ENCODE measurements around the gene DHRSX.
"Not testable (repeated sequence)": the region's sequence is repeated elsewhere in the genome, so short reads cannot be mapped to it uniquely, and the experiment has no call there.

Gene DHRSX

GRCh38 chrX:2457289-2458133, 43.3 kb downstream of the DHRSX start:
- Histone ChIP-seq H3K4me1 (ENCODE audit: insufficient read depth, poor library complexity, severe bottlenecking) (no peaks in the 10 kb centered on the region), H3K27ac (ENCODE audit: poor library complexity, severe bottlenecking) (no peak overlapping the region), H3K4me3 (ENCODE audit: severe bottlenecking) (no peak overlapping the region), H3K27me3 (ENCODE audit: insufficient read depth, poor library complexity, severe bottlenecking) (no peaks in the 10 kb centered on the region), H3K9me3 (ENCODE audit: severe bottlenecking) (no peaks in the 10 kb centered on the region), H3K36me3 (ENCODE audit: low read depth) (no peaks in the 10 kb centered on the region)
- no peak for TF ChIP-seq CTCF (IDR thresholded peaks at IDR 0.05; ENCODE audit: poor library complexity, severe bottlenecking)
- DNase-seq (ENCODE audit: low spot score) (no peak), ATAC-seq (ENCODE audit: low read depth) (no peak)

- ATAC-seq (ENCODE audit: low read depth): not testable (repeated sequence)
Observed at GRCh38 chrX:2456091-2456490, 44.7 kb downstream of the DHRSX start.

GRCh38 chrX:2454620-2455019, 46.2 kb downstream of the DHRSX start:
- H3K27ac ChIP-seq (ENCODE audit: poor library complexity, severe bottlenecking); DNase-seq (ENCODE audit: low spot score); H3K9me3 ChIP-seq (ENCODE audit: severe bottlenecking); H3K36me3 ChIP-seq (ENCODE audit: low read depth); H3K4me1 ChIP-seq (ENCODE audit: insufficient read depth, poor library complexity, severe bottlenecking); ATAC-seq (ENCODE audit: low read depth); H3K4me3 ChIP-seq (ENCODE audit: severe bottlenecking); H3K27me3 ChIP-seq (ENCODE audit: insufficient read depth, poor library complexity, severe bottlenecking): not testable (repeated sequence)

More at GRCh38 chrX:2456091-2456490, 44.7 kb downstream of the DHRSX start:
- not testable (repeated sequence) for H3K27ac ChIP-seq (ENCODE audit: poor library complexity, severe bottlenecking); DNase-seq (ENCODE audit: low spot score); H3K27me3 ChIP-seq (ENCODE audit: insufficient read depth, poor library complexity, severe bottlenecking); H3K4me3 ChIP-seq (ENCODE audit: severe bottlenecking); H3K9me3 ChIP-seq (ENCODE audit: severe bottlenecking); H3K36me3 ChIP-seq (ENCODE audit: low read depth); H3K4me1 ChIP-seq (ENCODE audit: insufficient read depth, poor library complexity, severe bottlenecking)

- H3K4me3 ChIP-seq (ENCODE audit: severe bottlenecking): no peak overlapping the region
- no peak overlapping the region for H3K27ac ChIP-seq (ENCODE audit: poor library complexity, severe bottlenecking)
- H3K4me1 ChIP-seq (ENCODE audit: insufficient read depth, poor library complexity, severe bottlenecking): no peaks in the 10 kb centered on the region
- TF ChIP-seq CTCF (IDR thresholded peaks at IDR 0.05; ENCODE audit: poor library complexity, severe bottlenecking): no peak
- DNase-seq (ENCODE audit: low spot score) (no peak), ATAC-seq (ENCODE audit: low read depth) (no peak)
- no peaks in the 10 kb centered on the region for H3K36me3 ChIP-seq (ENCODE audit: low read depth)
- H3K9me3 ChIP-seq (ENCODE audit: severe bottlenecking): no peaks in the 10 kb centered on the region
- no peaks in the 10 kb centered on the region for H3K27me3 ChIP-seq (ENCODE audit: insufficient read depth, poor library complexity, severe bottlenecking)
Observed at GRCh38 chrX:2452799-2453198, 48.0 kb downstream of the DHRSX start.

GRCh38 chrX:2452317-2452784, 48.4 kb downstream of the DHRSX start:
- no peak overlapping the region for H3K4me3 ChIP-seq (ENCODE audit: severe bottlenecking)
- TF ChIP-seq CTCF (IDR thresholded peaks at IDR 0.05; ENCODE audit: poor library complexity, severe bottlenecking): no peak
- H3K4me1 ChIP-seq (ENCODE audit: insufficient read depth, poor library complexity, severe bottlenecking): no peaks in the 10 kb centered on the region
- no peak for ATAC-seq (ENCODE audit: low read depth)
- H3K9me3 ChIP-seq (ENCODE audit: severe bottlenecking): no peaks in the 10 kb centered on the region
- DNase-seq (ENCODE audit: low spot score): no peak
- no peak overlapping the region for H3K27ac ChIP-seq (ENCODE audit: poor library complexity, severe bottlenecking)
- H3K27me3 ChIP-seq (ENCODE audit: insufficient read depth, poor library complexity, severe bottlenecking): no peaks in the 10 kb centered on the region
- H3K36me3 ChIP-seq (ENCODE audit: low read depth): no peaks in the 10 kb centered on the region

All from RWPE2 (cell line).